ENCODE results near the gene CARS2.
A peak's percentile ranks its signal among the peaks of the same experiment; 100 is the strongest.
"Not testable (repeated sequence)": the region's sequence is repeated elsewhere in the genome, so short reads cannot be mapped to it uniquely, and the experiment has no call there.

Gene CARS2

DNA sequence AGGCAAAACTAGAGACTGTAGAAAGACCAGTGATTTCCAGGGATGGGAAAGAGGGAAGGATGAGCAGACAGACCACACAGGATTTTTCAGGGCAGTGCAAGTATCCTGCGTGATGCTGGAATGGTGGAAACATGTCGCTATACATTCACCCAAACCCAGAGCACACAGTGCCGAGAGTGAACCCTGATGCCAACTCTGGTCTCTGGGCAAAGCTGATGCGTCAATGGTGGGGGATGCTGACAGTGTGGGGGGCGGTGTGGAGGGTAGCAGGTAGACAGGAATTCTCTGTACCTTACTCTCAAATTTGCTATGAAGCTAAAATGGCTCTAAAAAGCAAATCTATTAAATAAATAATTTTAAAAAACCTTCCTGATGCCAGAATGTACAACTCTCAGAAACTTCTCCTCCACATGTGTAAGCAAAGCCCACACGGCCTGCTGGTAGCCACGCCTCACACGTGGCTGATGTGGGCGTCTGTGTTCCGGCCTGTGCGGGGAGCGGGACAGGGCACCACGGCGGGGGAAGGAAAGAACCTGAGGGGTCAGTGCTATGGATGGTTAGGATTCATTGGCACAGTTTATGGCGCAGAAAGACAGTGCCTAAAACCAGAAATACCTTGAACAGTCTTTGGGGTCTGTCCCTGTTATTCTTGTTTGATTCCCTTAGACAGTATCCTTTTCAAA lies 23.9 kb downstream of the CARS2 start:
- DNase-seq: no peak

DNA sequence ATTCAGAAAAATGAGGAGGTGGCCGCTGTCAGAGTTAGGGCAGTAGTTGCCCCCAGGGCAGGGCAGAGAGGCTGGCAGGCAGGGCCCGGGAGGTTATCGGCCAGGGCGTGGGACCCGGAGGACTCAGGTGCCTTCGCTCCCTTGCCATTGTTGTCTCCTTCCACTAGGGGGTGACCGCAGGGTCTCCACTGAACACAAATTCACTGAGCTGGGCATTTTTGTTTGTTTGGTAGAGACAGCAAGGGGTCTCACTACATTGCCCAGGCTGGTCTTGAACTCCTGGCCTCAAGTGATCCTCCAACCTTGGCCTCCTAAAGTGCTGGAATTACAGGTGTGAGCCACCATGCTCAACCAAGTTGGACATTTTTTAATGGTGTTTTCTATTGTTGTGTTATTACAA lies 25.1 kb downstream of the CARS2 start:
- peak; percentile 55 for DNase-seq

GRCh38 chr13:110677731-110678545 lies 28.0 kb downstream of the CARS2 start:
- DNase-seq: no peak

- DNase-seq: no peak
These were observed 29.0 kb downstream of the CARS2 start for GRCh38 chr13:110676595-110677587.

GRCh38 chr13:110669814-110670213 lies 36.1 kb downstream of the CARS2 start:
- DNase-seq: not testable (repeated sequence)

DNA sequence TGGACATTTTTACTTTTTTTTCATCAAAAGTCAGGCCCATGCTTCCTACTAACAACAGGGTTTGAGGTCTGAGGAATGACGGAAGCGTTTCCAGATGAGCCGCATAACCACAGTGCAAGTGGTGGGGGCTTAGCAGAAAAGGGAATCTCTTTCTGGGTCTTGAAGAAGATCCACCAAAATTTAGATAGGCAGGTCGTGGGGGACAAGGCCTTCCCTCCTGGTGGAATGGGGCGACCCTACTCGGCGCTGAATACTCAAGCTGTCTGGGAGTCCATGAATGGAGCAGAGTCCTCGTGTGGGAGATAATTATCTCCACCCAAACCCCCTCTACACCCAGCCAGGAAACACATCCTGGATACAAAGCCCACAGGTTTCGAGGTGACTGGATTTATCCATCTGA lies 36.9 kb downstream of the CARS2 start:
- DNase-seq: no peak

- no peak for DNase-seq
These were observed 39.7 kb downstream of the CARS2 start for GRCh38 chr13:110666255-110666533.

GRCh38 chr13:110665491-110666254 lies 40.2 kb downstream of the CARS2 start:
- peak; percentile 63 for DNase-seq

DNA sequence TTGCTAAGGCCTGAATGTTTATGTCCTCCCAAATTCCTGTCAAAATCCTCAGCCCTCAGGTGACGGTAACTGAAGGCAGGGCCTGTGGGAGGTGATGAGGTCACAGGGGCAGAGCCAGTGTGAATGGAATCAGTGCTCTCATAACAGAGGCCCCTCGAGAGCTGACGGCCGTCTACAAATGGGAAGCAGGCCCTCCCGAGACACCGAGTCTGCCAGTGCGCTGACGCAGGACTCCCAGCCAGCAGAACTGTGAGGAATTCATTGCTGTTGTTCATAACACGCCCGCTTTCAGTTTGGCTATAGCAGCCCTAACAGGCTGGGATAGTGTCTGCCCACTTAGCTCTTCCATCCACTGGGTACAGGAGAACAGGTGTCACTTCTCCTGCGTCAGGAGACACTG lies 41.2 kb downstream of the CARS2 start:
- DNase-seq: no peak

DNA sequence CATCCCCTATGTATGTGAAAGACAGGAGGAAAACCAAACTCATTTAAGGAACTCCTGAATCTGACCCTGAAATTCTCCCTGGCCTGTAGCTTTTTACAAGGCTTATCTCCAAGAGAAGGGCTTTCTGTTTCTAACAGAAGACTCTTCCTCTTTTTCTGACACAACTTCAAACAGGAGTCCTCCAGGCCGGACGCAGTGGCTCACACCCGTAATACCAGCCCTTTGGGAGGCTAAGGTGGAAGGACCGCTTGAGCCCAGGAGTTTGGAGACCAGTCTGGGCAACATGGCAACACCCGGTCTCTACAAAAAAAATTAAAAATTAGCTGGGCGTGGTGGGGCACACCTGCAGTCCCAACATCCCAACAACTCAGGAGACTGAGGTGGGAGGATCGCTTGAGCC lies 41.9 kb downstream of the CARS2 start:
- no peak for DNase-seq

GRCh38 chr13:110663491-110663890 lies 42.4 kb downstream of the CARS2 start:
- DNase-seq: no peak

DNA sequence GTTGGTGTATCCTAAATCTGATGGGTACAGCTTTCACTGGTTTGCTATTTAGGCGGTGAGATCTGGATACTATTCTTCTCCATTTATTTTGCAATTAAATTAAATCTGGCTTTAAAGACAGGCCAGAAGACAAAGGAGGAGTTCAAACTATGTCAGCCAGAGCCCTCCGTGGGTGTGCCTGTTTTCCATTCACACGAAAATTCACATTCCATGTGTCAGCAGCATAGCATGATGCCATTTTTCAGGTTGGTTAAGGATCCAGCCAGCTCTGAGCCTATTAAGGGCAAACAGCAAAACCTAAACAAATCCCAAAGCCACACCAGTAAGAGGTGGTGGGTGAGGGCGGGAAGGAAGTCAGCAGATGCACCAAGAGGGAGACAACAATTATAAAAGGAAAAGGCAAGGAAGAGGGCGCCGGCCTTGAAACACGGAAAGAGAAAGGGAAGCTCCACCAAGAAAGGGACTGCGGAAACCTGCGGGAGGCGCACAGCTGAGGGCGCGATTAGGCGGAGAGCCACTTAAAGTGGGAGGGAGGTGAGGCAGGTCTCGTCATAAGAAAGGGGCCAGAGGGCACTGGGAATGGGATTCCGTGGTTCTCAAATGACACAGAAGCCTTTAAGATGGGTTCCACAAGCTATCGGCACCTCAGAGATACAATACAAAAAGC lies 43.0 kb downstream of the CARS2 start:
- no peak for DNase-seq

- no peak for DNase-seq
These were observed 43.8 kb downstream of the CARS2 start for GRCh38 chr13:110662091-110662490.

DNA sequence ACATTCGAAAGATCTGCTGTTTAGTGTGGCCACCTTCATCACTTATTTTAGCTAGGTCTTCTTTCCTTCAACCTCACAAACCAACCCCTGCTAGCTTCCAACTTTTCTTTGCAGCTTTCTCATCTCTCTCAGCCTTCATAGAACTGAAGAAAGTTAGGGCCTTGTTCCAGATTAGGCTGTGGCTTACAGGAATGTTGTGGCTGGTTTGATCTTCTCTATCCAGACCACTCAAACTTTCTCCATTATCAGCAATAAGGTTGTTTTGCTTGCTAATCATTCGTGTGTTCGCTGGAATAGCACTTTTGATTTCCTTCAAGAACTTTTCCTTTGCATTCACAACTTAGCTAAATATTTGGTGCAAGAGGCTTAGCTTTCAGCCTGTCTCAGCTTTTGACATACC lies 44.7 kb downstream of the CARS2 start:
- no peak for DNase-seq

DNA sequence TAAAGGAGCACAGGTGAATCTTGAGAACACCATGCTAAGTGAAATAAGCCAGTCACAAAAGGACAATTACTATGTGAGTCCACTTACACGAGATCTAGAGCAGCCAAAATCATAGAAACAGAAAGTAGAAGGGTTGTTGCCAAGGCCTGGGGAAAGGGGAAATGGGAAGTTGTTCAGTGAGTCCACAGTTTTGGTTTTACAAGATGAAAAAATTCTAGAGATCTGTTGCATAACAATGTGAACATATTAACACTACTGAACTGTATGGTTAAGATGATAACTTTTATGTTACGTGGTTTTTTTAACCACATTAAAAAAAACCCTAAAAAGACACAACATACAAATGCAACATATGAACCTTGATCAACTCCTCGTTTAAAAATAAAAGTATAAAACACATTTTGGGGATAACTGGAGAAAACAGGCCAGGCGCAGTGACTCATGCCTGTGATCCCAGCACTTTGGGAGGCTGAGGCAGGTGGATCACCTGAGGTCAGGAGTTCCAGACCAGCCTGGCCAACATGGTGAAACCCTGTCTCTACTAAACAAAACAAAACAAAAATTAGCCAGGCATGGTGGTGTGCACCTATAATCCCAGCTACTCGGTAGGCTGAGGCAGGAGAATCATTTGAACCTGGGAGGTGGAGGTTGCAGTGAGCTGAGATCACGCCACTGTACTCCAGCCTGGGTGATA lies 47.6 kb downstream of the CARS2 start:
- DNase-seq: peak; percentile 67

DNA sequence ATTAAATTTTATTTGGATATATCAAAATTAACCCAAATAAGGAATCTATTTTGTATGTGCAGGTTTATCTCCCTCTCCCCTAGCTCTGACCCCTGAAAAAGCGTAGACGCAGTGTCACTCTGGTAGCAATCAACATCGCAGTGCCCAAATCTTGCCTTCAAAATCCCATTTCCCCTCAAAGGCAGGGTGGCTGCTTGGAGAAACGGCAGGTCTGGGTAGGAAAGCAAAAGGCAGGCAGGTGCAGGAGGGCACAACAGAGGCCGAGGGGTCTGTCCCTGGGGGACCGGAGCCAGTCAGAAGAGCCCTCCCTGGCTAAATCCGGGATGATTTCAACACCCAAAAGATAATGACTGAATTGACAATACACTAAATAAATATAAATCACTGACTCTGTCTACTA lies 48.7 kb downstream of the CARS2 start:
- no peak for DNase-seq

GRCh38 chr13:110653851-110654250 lies 52.1 kb downstream of the CARS2 start:
- no peak for DNase-seq

DNA sequence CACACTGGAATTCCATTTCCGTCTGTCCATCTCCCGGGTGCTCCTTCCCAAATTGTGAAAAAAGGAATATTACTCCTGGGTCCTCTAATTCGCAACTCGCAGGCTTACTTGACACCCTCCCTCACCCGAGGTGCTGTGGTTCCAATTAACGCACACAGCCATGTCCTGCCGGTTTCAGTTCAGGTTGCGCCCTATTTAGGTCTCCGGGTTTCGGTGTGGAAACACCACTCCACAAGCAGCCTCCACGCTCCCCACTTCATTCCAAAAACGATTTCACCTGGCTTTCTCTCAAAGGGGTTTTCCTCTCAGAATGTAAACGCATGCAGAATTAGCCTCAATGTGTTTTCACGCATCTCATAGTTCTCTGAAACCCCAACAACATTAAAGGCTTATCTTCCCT lies 52.6 kb downstream of the CARS2 start:
- no peak for DNase-seq

GRCh38 chr13:110652764-110653163 lies 53.2 kb downstream of the CARS2 start:
- DNase-seq: no peak

- no peak for DNase-seq
These were observed 53.6 kb downstream of the CARS2 start for GRCh38 chr13:110652231-110652730.

GRCh38 chr13:110651726-110652230 lies 54.1 kb downstream of the CARS2 start:
- no peak for DNase-seq

Data from hematopoietic multipotent progenitor cell treated with erythropoietin and hydrocortisone succinate and interleukin-3 and kit ligand, for 6 days (in vitro differentiated cells).